NCI-H1417 treated with DMSO at 0.1 percent for 48 hours (cell line): ENCODE measurements around the gene JTB.

Experiments used
- DNase-seq: peaks from one replicate; lab custom pipeline; 2025; lab: John Stamatoyannopoulos, UW

The JTB gene

DNA sequence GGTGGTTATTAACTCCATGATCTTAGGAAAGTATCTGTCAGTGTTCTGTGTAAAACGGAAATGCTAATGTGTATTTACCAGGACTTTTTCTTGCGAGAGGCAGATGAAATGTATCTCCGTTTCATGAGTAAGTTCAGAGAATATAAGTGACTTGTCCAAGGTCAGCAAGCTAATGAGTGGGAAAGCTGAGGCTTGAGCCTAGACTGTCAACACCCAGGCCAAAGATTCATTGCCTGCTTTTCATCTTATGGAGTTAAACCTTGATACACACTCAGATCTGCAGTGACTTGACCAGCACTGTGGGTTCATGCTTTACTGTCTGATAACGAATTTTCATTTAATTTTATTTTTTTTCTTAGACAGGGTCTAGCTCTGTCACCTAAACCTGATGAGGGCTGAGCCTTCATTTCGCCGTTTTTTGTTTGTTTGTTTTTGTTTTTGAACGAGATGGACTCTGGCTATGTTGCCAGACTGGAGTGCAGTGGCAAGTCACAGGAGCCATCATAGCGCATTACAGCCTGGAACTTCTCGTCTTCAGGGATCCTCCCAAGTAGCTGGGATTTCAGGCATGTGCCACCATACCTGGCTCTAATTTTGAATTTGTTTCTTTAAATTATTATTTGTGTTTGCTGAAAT, 918 bp upstream of the JTB start:
- no peak for DNase-seq

DNA sequence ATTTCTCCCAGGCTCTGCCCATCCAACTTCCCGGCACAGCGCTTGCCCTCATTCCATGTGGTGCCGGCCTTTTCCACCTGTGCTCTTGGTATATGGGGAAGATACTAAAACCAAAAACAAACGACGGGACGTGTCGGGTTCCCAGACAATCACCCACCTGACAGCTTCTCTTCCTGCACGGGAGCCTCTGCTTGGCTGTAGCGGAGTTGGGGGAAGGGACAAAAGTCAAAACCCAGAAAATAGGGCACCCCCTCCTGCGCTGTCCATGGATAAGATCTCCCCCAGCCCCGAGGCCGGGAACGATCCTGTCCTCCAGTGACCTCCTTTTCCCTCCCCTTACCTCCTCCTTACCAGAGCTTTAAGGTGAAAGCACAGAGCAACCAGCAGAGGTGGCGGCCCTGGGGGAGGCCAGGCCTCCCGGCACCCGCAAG, 640 bp downstream of the JTB start:
- DNase-seq: no peak

DNA sequence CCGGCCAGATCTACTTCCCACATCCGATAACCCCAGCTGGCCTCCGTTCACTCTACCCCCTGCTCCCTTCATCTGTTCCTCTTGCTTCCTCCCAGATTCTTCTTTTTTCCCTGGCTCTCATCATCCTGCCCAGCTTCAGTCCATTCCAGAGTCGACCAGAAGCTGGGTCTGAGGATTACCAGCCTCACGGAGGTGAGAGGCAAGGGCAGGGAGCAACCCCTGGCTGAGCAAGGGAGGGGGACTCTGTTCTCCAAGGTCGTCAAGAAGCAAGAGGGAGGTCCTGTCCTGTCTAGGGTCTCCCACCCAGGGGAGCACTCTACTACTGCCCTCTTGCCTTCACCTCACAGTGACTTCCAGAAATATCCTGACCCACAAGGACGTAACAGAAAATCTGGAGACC, 3.9 kb downstream of the JTB start:
- DNase-seq: no peak

DNA sequence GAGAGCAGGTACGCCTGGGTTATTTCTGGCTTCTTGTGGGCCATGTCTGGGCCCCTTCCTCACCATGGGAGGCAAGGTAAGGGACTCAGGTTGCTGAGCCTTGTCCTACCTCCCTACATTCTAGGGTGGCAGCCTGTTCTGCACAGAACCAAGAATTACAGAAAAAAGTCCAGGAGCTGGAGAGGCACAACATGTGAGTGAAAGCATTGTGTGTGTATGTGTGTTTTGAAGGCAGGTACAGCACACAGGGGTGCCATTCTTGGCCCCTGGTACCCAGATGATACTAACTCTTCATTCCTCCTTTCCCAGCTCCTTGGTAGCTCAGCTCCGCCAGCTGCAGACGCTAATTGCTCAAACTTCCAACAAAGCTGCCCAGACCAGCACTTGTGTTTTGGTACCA, 4.4 kb downstream of the JTB start:
- DNase-seq: no peak

DNA sequence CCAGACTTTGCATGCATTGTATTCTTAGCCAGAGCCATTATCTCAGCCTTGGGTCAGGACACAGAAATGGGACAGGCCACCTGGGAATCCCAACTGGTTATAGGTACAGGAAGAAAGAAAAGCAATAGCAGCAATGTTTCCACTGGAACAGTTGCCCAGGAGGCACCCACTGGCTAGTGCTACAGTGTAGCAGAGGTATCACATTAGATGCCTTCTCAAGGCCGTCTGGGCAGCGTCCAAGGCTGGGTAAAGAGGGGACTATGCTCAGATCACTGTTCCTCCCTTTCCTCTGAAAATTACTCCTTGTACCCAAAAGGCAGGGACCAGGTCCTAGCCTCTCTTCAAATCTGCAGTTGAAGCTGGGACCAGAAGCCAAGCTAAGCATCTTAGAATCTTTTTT, 7.1 kb downstream of the JTB start:
- no peak for DNase-seq

DNA sequence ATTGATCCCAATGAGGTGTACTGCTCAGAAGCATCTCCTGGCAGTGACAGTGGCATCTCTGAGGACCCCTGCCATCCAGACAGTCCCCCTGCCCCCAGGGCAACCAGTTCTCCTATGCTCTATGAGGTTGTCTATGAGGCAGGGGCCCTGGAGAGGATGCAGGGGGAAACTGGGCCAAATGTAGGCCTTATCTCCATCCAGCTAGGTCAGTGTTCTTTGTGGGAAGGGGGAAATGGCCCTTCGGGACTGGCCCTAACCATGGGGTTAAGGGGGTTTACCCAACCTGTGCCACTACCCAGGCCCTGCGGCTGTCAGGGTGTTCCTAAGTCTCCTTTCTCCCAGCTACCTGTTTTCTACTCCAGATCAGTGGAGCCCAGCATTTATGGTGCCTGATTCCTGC, 8.5 kb downstream of the JTB start:
- DNase-seq: no peak

DNA sequence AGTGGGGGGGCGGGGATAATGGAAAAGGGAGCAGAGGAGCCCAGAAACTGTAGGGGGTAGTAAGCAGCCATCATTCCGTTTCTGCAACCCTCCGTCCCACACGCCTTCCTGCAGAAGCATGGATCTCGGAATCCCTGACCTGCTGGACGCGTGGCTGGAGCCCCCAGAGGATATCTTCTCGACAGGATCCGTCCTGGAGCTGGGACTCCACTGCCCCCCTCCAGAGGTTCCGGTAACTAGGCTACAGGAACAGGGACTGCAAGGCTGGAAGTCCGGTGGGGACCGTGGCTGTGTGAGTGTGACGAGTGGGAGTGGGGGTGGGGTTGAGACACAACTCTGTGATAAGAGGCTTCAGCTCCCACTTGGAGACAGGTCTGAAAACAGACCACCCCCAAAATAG, 9.1 kb downstream of the JTB start:
- DNase-seq: no peak

DNA sequence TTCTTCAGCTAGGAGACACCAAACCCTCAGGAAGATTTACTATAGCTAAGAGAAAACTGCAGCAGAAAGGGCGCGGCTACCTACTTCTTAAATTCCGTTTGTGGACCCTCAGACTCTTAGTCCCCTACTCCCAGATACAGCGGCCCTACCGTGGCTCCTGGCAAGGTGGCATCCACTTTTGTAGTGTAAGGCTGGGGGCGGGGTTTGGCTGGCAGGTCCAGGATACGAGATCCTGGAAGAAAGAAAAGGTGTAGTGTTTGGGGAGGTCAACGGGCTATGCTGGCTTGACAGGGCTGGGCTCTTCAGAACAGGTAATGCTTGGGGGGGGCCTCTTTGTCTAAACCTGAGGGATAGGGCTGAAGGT, 9.5 kb downstream of the JTB start:
- DNase-seq: no peak

DNA sequence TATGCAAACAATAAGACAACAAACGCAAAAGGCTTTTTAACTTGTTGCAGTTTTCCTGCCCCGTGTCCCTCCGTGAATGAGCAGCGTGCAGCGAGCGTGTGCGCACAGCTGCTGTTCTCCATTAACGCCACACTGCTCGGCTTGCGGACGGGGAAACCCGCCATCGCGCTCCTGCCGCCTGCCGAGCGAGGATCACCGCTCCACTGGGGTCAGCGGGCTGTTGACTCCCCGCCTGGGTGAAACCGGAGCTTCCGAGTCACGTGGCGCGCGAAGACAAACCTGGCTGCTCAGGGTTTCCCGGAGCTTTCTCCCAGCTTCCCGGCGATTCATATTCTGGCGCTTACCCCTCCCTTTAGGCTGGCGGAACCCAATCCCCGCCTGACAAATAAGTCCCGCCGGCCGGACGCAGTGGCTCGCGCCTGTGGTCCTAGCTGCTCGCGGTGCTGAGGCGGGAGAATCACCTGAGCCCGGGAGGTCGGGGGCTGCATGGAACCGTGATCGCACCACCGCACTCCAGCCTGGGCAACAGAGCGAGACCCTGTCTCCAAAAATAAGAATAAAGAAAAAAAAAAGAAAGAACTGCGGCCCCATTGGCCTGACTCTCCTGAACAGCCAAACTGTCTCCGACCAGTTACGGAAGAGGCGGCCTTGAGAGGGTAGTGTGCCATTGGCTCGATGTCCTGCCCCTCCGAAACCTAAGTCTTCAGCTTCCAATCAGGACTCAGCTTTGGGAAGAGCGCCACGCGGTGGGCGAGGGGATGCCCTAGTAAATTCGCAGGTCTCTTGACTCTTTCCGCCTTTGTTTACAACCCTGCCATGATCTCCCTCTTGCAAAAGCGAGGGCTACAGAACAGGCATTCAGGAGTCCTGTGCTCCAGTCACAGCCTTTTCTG, 10.1 kb downstream of the JTB start, which contains the start of gene CREB3L4:
Gene CREB3L4, plus strand, starts transcription at position 796 of the 893 bp plus-strand sequence. CDS start 624 bp downstream, outside the sequence.
- DNase-seq: peak; percentile 88

DNA sequence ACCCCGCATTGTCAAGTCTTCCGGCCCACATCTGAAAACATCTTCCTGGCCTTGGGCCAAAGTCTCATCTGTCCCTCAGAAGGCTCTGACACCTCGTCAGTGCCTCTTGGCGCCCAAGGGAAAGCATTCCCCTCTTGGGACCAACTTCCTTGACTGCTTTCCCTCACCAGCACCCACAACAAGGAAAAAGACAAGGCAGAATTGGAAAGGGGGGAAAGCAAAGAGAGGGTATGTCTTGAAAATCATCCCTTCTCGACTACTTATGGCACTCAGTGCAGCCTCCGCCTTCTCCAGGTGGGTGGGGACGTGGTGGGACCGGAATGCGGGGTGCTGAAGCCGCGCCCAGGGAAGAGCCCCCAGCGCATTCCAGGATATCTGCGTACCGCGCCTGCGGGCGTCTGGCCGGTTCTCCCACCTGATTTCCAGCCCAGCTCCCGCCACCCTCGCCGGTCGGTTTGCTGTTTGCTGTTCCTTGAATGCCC, 13.6 kb downstream of the JTB start:
- DNase-seq: no peak

DNA sequence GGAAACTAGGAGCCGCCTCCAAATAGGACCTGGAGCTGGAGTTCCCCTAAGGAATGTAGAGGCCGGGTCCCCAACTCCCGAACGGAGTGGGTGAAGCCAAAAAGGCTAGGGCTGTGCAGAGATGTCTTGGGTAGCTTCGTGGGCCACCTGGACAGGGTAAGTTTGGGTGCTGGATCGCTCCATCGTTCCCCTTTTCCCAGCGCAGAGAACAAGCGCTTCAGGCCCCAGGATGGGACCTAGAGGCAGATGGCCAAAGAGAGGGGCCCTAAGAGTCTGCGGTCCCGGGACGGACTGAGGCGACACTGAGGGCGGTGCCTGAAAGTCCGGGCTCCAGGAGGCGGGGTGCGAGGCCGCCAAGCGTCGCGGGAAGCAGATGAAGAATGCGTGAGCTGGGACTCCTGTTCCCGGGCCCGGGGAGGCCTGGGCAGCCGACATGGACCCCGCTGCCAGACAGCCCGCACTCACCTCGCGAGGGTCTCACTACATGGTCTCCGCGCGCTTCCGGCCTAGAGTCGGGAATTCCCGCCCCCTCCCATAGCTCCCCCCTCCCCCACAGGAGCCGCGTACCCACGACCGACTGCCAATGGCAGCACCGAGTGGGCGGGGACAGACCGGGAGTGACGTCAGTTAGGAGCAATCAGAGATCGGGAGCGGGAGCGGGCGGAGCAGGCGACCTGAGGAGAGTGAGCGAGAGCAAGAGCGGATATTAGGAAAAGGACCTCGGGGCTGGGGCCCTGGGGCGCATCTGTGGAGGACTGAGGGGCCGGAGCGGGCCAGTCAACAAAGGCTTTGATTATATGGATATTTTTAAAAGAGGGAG, 14.2 kb downstream of the JTB start, which contains the start of gene SLC39A1:
Gene SLC39A1, minus strand, starts transcription at position 508 of the 820 bp plus-strand sequence. CDS start 822 bp downstream, outside the sequence.
- DNase-seq: peak; percentile 87

DNA sequence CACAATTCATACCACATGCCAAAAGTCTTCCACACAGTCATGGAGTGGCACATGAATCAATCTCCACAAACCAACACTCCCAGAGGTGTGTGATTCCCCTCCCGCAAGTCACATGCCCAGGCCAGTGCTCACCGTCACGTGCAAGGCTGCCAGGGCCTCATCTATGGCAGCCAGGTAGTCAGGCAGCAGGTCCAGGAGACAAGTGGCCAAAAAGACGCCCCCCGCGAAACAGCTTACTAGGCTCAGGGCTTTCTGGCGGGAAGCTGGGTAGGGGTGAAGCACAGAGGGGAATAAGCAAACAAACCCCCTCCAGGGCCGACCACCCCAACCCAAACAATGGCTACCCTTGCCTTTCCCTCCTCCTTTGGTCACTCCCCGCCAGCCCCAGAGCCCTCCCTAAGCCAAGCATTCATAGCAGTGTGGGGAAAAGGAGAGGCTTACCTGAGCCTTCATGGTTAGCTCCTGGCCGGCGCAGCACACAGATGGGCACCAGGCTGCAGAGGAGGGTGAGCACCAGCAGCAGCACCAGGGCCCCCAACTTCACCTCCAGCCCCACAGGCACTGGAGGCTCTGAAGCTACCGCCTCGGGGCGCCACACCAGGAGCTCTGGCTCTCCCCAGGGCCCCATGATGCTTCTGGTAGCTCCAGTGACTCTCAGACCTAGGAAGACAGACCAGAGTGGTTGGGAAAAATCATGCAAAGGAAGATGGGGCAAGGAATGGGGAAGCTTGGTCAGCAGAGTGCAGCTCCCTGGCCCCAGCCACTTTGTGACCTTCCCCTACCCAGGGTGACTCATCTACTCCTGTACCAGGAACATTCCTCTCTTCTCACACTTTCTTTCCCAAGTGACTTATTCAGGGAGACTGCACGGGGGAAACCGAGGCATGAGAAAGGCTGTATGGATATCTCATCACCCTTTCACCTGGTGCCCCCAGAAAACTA, 15.1 kb downstream of the JTB start:
- DNase-seq: no peak

DNA sequence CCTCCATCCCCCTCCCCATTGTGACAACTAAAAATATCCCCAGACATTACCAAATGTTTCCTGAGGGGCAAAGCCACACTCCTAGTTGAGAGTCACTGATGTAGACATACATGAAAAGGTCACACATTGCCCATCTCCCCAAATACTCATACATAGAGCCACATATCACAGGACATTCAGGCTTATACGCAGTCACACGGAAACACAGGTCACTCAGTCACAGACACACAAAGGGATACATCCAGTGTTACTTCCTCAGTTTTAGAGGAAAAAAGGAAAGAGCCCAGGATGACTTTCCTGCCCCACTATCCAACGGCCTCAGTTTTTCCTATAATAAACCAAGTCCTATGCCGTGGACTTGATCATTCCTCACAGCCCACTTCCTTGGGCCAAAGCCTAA, 16.1 kb downstream of the JTB start:
- no peak for DNase-seq

DNA sequence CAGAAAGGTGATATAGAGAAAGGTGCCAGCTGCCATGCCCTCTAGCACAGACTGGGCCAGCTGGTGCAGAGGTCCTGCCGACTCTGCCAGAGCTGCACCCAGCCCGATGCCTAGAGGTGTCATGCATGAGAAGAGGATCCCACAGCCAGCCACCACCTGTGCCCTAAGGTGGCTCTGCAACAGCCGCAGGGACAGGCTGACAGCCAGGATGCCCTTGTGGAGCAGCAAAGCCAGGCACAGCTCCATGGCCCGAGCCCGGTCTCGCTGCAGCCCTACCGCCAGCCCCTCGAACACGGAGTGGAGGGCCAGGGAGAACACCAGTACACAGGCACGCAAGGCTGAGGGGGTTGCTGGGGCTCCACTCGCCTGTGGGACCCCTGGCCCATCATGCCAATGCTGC, 17.3 kb downstream of the JTB start:
- DNase-seq: no peak

DNA sequence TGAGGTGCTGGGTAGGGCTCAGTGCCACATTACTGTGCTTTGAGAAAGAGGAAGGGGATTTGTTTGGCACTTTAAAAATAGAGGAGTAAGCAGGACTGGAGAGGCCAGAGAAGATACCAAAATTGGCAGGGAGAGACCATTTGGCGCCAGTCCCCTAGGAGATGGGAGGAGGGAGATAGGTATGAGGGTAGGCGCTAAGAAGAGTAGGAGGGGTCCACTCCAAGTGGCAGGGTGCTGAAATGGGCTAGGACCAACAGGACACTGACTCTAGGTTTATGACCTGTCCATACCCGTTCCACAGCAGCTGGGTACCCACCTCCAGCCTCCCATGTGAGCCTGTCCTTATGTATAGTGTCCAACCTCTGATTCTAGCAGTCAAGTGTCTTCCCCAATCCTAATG, 18.0 kb downstream of the JTB start:
- DNase-seq: no peak

DNA sequence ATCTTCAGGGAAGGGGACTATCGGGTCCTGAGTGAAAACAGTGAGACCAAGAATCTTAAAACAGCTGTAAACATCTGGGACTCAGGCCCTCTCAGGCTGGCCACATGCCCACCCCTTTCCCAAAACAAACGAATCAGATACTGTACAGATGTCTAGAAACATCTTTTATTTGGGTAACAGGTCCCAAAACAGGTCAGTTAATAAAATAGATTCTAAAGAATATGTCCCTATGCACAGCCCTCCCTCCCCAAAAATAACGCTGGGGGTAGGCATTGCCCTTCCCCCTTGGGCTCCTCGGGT, 18.6 kb downstream of the JTB start:
- DNase-seq: no peak

DNA sequence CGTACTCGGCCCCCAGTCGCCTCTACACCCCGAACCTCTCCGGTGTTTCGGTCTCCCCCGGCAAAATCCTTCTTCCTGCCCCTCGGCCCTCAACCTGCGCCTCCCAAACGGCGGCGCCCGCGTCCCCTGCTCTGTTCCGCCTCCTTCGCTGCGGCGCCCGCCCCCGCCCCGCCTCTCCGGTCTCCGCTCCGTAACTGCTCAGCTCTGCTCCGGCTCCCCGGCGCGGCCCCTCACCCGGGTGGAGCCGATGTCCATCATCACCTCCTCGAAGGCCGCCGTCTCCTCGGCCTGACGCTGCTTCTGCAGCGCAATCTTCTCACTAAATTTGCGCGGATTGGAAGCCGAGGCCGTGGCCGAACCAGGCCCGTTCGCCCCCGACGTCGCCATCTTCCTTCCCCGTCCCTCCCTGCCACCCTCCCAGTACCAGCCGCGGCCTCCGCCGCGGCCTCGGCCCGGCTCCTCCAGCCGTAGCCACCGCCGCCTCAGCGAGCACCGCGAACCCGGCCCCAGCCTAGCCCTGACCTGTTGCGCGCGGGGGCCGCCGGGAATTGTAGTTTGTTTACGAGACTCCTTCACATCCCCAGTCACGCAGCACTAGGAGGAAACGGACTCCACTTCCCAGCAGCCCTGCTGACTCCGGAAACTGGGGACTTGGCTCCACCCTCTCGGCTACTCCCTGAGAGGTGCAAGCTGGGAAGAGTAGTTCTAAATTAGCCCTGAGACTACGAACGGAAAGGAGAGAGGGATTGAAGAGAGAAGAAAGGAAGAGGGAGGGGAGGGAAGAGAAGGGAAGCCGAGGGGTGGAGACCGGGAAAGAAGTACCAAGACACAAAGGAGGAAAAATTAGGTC, 19.1 kb downstream of the JTB start, which contains the start of gene CRTC2:
Gene CRTC2, minus strand, starts transcription at position 502 of the 850 bp plus-strand sequence. Its CDS starts 115 bp downstream, at position 387.
- DNase-seq: peak; percentile 85

DNA sequence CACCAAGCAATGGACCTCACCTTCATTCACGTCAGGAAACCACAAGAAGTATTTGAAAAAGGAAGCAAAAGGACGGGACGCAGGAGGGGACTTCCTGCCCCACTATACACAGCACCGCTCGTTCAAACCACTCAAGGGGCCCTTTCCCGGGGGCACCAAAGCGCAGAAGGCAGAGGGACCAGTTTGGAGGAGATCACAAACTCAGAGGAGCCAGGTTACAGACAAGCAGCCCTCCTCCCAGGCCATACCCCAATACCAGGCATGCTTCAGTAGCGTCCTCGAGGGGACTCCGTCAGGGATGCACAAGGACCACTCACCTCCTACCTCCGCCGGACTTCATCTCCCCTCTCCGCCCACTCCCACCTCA, 19.7 kb downstream of the JTB start:
- no peak for DNase-seq

DNA sequence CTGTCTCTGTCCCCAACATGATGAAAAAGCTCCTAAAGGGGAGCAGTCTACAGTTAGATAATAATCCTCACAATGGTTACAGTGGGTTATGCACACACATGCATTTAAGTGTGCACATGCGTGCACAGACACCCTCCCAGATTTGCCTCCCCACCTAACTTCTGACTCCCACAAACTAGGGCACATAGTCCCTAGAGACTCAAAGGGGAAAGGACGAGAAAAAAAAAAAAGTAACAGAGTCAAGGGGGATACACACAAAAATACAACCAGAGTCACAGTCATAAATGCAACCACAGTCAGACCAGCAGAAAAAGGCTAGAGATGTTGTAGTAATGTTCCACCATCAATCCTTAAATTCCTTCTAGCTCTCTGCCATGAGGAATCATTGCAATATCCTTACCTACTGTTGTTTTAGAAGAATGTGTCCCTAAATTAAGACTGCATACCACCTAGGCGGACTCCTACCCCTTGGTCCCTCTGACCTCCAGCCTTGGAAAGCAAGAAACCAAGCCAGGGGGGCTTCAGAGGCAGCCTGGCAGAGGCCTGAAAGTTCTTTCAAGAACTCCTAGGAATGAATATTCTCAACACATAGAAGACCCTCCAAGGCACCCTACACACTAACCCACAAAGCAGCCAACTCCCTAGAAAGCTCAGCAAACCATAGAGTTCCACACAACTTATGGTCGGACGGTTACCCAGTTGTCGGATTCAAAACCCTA, 20.3 kb downstream of the JTB start:
- DNase-seq: no peak

DNA sequence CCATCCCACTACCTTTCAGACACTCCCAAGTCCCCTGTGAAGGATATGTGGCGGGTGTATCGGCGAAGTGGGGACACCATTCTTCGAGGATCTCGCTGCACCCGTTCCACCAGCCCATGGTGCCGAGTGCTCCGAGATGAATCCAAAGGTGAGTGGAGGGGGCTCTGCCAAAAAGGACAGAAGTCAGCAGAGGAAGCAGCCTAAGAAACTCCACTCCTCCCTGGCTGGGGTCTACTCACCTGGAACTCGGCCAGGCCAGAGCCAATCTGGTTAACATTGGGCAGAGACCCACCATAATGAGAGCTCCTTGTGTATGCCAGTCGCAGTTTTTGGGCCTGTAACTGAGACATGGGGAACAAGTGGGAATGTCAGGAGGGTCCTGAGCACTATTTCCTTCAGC, 22.6 kb downstream of the JTB start:
- DNase-seq: no peak
